HL-60/S4 treated with phorbol 12-myristate 13-acetate at 8.2 ng/mL for 4 days and 3 days (cell line): Measurements from ENCODE around the gene DPEP3.

Experiments
- in situ Hi-C: fragments of 300-500 bp; cut with MboI; formaldehyde crosslinking; loops from 2 replicates; pipeline ENCODE4 v1.15.0; 2022; ENCODE audit warnings: low sequenced_read_pairs

Gene DPEP3

GRCh38 chr16:67934306-67935100 is 45.8 kb downstream of the DPEP3 start:
- in situ Hi-C loops, result loop anchor here (10.0 kb wide), 1 partner anchor 50 kb away; the partner anchor contains the start of gene NRN1L

- in situ Hi-C loops, result loop anchor here (10.0 kb wide), 1 partner anchor 49 kb away; the partner anchor contains the start of gene NRN1L
Observed at GRCh38 chr16:67933805-67934204, 46.5 kb downstream of the DPEP3 start.

GRCh38 chr16:67932462-67932840 is 47.8 kb downstream of the DPEP3 start:
- in situ Hi-C loops, result loop anchor here (10.0 kb wide), 1 partner anchor 48 kb away; the partner anchor contains the start of gene NRN1L

GRCh38 chr16:67931712-67932461 is 48.4 kb downstream of the DPEP3 start, which contains the start of gene CTRL:
TSS of gene CTRL (minus strand) at chr16:67931862. CDS start at chr16:67931852, 10 bp downstream.
- in situ Hi-C loops, result loop anchor here (10.0 kb wide), 1 partner anchor 47 kb away; the partner anchor contains the start of gene NRN1L

- in situ Hi-C loops, result loop anchor here (10.0 kb wide), 1 partner anchor 46 kb away; the partner anchor contains the start of gene NRN1L
Observed at GRCh38 chr16:67930678-67931211, 49.6 kb downstream of the DPEP3 start.

GRCh38 chr16:67930191-67930590 is 50.1 kb downstream of the DPEP3 start:
- in situ Hi-C loops, result loop anchor here (10.0 kb wide), 1 partner anchor 45 kb away; the partner anchor contains the start of gene NRN1L

- in situ Hi-C loops, result no loop called here
Observed at GRCh38 chr16:67928561-67929364, 51.5 kb downstream of the DPEP3 start.

- in situ Hi-C loops, result no loop called here
Observed at GRCh38 chr16:67928147-67928546, 52.2 kb downstream of the DPEP3 start.

GRCh38 chr16:67927131-67927941 is 53.0 kb downstream of the DPEP3 start:
- in situ Hi-C loops, result no loop called here

GRCh38 chr16:67926181-67926750 is 54.0 kb downstream of the DPEP3 start:
- in situ Hi-C loops, result no loop called here
